HepG2 (cell line): ENCODE measurements around the gene FGGY. TPM values are rescaled to one million over a fixed set of nuclear protein-coding genes. Genes with fewer than 3 reads are reported as not detected.

Experiments used
- ARNT ChIP-seq: fragments of 450-650 bp; IDR thresholded peaks from 2 replicates; pipeline ENCODE4 v1.6.1; 2017
- FOXK1 ChIP-seq: sonication (generic); formaldehyde crosslinking; IDR thresholded peaks from 2 replicates; pipeline ENCODE4 v1.4.0; 2020; ENCODE audit warnings: low read depth, missing genetic modification reagents, borderline replicate concordance
- JARID2 ChIP-seq: sonication (generic); formaldehyde crosslinking; IDR thresholded peaks from 2 replicates; pipeline ENCODE4 v1.8.1; 2023; ENCODE audit warnings: missing genetic modification reagents, inconsistent platforms; ENCODE audit not compliant: insufficient replicate concordance
- NFIB ChIP-seq: sonication (generic); formaldehyde crosslinking; IDR thresholded peaks from 2 replicates; pipeline ENCODE4 v1.9.0; 2021; ENCODE audit warnings: missing genetic modification reagents, mild to moderate bottlenecking, borderline replicate concordance
- NONO ChIP-seq, 2 experiments: fragments of 450-650 bp in 1 of 2; sonication (generic) in 1 of 2; formaldehyde crosslinking in 1 of 2; IDR thresholded peaks in 1 of 2; conservative IDR thresholded peaks in 1 of 2; 2 replicates each; pipeline versions ENCODE4 v1.6.1 to v1.8.0; 2017 to 2022; ENCODE audit warnings: mild to moderate bottlenecking in 1 of 2, missing genetic modification reagents in 1 of 2, moderate library complexity in 1 of 2
- PHF21A ChIP-seq: sonication (generic); formaldehyde crosslinking; IDR thresholded peaks from 2 replicates; pipeline ENCODE4 v1.5.0; 2020; ENCODE audit warnings: mild to moderate bottlenecking, missing genetic modification reagents
- PPARG ChIP-seq: conservative IDR thresholded peaks from 2 replicates; pipeline ENCODE4 v1.6.1; 2016; ENCODE audit warnings: missing biosample characterization, missing genetic modification reagents
- RCOR2 ChIP-seq: IDR thresholded peaks from 2 replicates; pipeline ENCODE4 v1.6.1; 2016; ENCODE audit warnings: missing biosample characterization, missing genetic modification reagents
- SSRP1 ChIP-seq: IDR thresholded peaks from 2 replicates; pipeline ENCODE4 v1.6.1; 2016; ENCODE audit warnings: control low read depth
- ZNF331 ChIP-seq: sonication (generic); formaldehyde crosslinking; IDR thresholded peaks from 2 replicates; pipeline ENCODE4 v1.4.0; 2020; ENCODE audit warnings: missing genetic modification reagents
- ZNF367 ChIP-seq: sonication (generic); formaldehyde crosslinking; IDR thresholded peaks from 2 replicates; pipeline ENCODE4 v1.4.0; 2020; ENCODE audit warnings: missing genetic modification reagents, borderline replicate concordance
- ZNF460 ChIP-seq: sonication (generic); formaldehyde crosslinking; IDR thresholded peaks from 2 replicates; pipeline ENCODE4 v1.5.1; 2020; ENCODE audit warnings: missing genetic modification reagents, mild to moderate bottlenecking, borderline replicate concordance
- ZNF891 ChIP-seq: sonication (generic); formaldehyde crosslinking; IDR thresholded peaks from 2 replicates; pipeline ENCODE4 v1.5.0; 2020; ENCODE audit warnings: mild to moderate bottlenecking, missing genetic modification reagents
- polyA plus RNA-seq, 8 experiments: library from polyadenylated mRNA; depleted of rRNA in 3 of 8; stranded (reverse) in 7 of 8; unstranded in 1 of 8; fragments of >200 nt; fragmentation: Illumina TruSeq in 4 of 8; extraction: Trizol in 4 of 8; gene quantifications; 2 replicates each; pipeline versions ENCODE4 v1.2.1 to v1.2.3, GENCODE V29; 2011 to 2016; ENCODE audit warnings: low read depth in 4 of 8, missing spikeins in 1 of 8, mixed read lengths in 1 of 8; ENCODE audit not compliant: insufficient read depth in 1 of 8
- total RNA-seq, 5 experiments: library from RNA; depleted of rRNA; stranded (reverse); fragments of >200 nt; fragmentation: Illumina TruSeq; extraction: Trizol; gene quantifications; 2 replicates each; pipeline ENCODE4 v1.2.3, GENCODE V29; 2016; ENCODE audit warnings: low read depth in 1 of 5
- TF ChIP-seq, protein P1 (sequence below): sonication (generic); formaldehyde crosslinking; IDR thresholded peaks from 2 replicates; pipeline ENCODE4 v1.4.0; 2020; ENCODE audit warnings: mild to moderate bottlenecking, missing genetic modification reagents
- TF ChIP-seq, protein P2 (sequence below): sonication (generic); formaldehyde crosslinking; IDR thresholded peaks from 2 replicates; pipeline ENCODE4 v1.4.0; 2020; ENCODE audit warnings: mild to moderate bottlenecking, missing genetic modification reagents
- TF ChIP-seq, protein P3 (sequence below): sonication (generic); formaldehyde crosslinking; IDR thresholded peaks from 2 replicates; pipeline ENCODE4 v1.4.0; 2020; ENCODE audit warnings: missing genetic modification reagents, borderline replicate concordance
- TF ChIP-seq, protein P4 (sequence below): sonication (generic); formaldehyde crosslinking; IDR thresholded peaks from 2 replicates; pipeline ENCODE4 v1.5.0; 2020; ENCODE audit warnings: missing genetic modification reagents
- TF ChIP-seq, protein P5 (sequence below): sonication (generic); formaldehyde crosslinking; IDR thresholded peaks from 2 replicates; pipeline ENCODE4 v1.5.0; 2020; ENCODE audit warnings: missing genetic modification reagents, mild to moderate bottlenecking, borderline replicate concordance

FGGY gene
- total and polyA plus RNA-seq, 2 of the 13 experiments (the other 11 are each of a cell fraction or from before 2014, with no cell fraction given) = 15.7 to 27.5 TPM

DNA sequence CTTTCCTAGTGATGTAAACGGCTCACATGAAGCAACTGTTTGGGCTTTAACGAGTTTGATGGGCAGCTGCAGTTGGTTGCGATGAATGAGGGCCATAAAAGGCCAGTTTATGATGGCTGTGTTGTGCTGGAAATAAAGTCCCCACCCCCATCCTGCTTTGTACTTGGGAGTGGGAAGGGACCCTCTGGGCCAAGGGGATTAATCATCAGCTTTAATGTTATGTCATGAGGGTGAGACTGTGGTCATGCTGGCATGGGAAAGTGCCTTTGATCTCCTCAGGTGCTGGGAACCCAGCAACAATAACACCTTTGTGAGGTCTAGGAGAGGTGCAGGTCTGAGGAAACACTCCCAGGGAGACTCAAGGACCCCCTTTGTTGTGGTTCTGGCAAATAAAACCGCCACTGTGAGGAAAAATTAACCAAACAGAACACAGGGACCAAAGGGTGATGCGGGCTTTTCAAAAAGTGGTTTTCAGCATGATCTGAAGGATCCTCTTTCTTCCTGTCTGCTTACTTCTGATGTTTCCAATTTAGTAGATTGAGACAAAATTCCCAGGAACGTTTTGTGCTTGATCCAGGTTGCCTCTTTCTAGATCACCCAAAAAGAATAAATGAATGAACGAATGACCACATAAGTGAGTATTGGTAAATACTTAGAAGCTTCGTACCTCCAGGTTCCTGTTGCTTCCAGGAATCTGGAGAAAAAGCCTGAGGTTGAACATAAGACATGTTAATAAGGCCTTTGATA lies 260.1 kb downstream of the FGGY start (continued):
- TF ChIP-seq, protein P1, sequence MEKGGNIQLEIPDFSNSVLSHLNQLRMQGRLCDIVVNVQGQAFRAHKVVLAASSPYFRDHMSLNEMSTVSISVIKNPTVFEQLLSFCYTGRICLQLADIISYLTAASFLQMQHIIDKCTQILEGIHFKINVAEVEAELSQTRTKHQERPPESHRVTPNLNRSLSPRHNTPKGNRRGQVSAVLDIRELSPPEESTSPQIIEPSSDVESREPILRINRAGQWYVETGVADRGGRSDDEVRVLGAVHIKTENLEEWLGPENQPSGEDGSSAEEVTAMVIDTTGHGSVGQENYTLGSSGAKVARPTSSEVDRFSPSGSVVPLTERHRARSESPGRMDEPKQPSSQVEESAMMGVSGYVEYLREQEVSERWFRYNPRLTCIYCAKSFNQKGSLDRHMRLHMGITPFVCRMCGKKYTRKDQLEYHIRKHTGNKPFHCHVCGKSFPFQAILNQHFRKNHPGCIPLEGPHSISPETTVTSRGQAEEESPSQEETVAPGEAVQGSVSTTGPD = peak; percentile 96
- TF ChIP-seq JARID2 (CRISPR knock-in tag) = no peak
- TF ChIP-seq PPARG (CRISPR knock-in tag) = peak; percentile 78
- no peak for TF ChIP-seq ZNF367 (CRISPR knock-in tag)
- TF ChIP-seq, protein P2, sequence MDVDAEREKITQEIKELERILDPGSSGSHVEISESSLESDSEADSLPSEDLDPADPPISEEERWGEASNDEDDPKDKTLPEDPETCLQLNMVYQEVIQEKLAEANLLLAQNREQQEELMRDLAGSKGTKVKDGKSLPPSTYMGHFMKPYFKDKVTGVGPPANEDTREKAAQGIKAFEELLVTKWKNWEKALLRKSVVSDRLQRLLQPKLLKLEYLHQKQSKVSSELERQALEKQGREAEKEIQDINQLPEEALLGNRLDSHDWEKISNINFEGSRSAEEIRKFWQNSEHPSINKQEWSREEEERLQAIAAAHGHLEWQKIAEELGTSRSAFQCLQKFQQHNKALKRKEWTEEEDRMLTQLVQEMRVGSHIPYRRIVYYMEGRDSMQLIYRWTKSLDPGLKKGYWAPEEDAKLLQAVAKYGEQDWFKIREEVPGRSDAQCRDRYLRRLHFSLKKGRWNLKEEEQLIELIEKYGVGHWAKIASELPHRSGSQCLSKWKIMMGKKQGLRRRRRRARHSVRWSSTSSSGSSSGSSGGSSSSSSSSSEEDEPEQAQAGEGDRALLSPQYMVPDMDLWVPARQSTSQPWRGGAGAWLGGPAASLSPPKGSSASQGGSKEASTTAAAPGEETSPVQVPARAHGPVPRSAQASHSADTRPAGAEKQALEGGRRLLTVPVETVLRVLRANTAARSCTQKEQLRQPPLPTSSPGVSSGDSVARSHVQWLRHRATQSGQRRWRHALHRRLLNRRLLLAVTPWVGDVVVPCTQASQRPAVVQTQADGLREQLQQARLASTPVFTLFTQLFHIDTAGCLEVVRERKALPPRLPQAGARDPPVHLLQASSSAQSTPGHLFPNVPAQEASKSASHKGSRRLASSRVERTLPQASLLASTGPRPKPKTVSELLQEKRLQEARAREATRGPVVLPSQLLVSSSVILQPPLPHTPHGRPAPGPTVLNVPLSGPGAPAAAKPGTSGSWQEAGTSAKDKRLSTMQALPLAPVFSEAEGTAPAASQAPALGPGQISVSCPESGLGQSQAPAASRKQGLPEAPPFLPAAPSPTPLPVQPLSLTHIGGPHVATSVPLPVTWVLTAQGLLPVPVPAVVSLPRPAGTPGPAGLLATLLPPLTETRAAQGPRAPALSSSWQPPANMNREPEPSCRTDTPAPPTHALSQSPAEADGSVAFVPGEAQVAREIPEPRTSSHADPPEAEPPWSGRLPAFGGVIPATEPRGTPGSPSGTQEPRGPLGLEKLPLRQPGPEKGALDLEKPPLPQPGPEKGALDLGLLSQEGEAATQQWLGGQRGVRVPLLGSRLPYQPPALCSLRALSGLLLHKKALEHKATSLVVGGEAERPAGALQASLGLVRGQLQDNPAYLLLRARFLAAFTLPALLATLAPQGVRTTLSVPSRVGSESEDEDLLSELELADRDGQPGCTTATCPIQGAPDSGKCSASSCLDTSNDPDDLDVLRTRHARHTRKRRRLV (CRISPR knock-in tag) = no peak
- no peak; the same call in 1 of the 2 replicates for TF ChIP-seq ZNF460 (CRISPR knock-in tag)
- TF ChIP-seq, protein P3, sequence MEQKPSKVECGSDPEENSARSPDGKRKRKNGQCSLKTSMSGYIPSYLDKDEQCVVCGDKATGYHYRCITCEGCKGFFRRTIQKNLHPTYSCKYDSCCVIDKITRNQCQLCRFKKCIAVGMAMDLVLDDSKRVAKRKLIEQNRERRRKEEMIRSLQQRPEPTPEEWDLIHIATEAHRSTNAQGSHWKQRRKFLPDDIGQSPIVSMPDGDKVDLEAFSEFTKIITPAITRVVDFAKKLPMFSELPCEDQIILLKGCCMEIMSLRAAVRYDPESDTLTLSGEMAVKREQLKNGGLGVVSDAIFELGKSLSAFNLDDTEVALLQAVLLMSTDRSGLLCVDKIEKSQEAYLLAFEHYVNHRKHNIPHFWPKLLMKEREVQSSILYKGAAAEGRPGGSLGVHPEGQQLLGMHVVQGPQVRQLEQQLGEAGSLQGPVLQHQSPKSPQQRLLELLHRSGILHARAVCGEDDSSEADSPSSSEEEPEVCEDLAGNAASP = peak; percentile 83; the same call in 1 of the 2 replicates
- peak; percentile 83 for TF ChIP-seq ZNF331 (CRISPR knock-in tag)
- TF ChIP-seq ARNT = no peak
- TF ChIP-seq ZNF891 (CRISPR knock-in tag) = no peak
- TF ChIP-seq PHF21A = peak; percentile 98
- TF ChIP-seq, protein P4, sequence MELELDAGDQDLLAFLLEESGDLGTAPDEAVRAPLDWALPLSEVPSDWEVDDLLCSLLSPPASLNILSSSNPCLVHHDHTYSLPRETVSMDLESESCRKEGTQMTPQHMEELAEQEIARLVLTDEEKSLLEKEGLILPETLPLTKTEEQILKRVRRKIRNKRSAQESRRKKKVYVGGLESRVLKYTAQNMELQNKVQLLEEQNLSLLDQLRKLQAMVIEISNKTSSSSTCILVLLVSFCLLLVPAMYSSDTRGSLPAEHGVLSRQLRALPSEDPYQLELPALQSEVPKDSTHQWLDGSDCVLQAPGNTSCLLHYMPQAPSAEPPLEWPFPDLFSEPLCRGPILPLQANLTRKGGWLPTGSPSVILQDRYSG (CRISPR knock-in tag) = no peak
- no peak for TF ChIP-seq SSRP1 (CRISPR knock-in tag)
- TF ChIP-seq FOXK1 (CRISPR knock-in tag) = peak; percentile 90
- TF ChIP-seq, protein P5, sequence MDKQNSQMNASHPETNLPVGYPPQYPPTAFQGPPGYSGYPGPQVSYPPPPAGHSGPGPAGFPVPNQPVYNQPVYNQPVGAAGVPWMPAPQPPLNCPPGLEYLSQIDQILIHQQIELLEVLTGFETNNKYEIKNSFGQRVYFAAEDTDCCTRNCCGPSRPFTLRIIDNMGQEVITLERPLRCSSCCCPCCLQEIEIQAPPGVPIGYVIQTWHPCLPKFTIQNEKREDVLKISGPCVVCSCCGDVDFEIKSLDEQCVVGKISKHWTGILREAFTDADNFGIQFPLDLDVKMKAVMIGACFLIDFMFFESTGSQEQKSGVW (CRISPR knock-in tag) = no peak
- TF ChIP-seq NFIB (CRISPR knock-in tag) = no peak
- peak; percentile 57 for TF ChIP-seq RCOR2 (CRISPR knock-in tag)
- no peak for TF ChIP-seq NONO (IDR thresholded peaks at IDR 0.05)
- TF ChIP-seq NONO (CRISPR knock-in tag; conservative IDR thresholded peaks at IDR 0.05) = peak; percentile 71
